H9 (cell line): ENCODE results near the gene CD9. TPM values are rescaled to one million over a fixed set of nuclear protein-coding genes. Genes with fewer than 3 reads are reported as not detected.

ENCODE experiments used
- DNase-seq: peaks from one replicate; pipeline ENCODE4 v3.0.0-alpha.2; 2017
- H2AFZ ChIP-seq: one replicate; pipeline ENCODE4 v1.6.1; 2013; ENCODE audit warnings: mild to moderate bottlenecking, low read length, control low read depth, moderate library complexity
- H2AK5ac ChIP-seq: 2 replicates; pipeline ENCODE4 v1.6.1; 2013; ENCODE audit warnings: low read length, control low read depth, mixed read lengths; ENCODE audit not compliant: insufficient read length
- H2BK120ac ChIP-seq: one replicate; pipeline ENCODE4 v1.6.1; 2013; ENCODE audit warnings: low read depth, mild to moderate bottlenecking, low read length, control low read depth, inconsistent platforms; ENCODE audit not compliant: poor library complexity, severe bottlenecking
- H2BK12ac ChIP-seq: 2 replicates; pipeline ENCODE4 v1.6.1; 2013; ENCODE audit warnings: low read length, control low read depth, mixed read lengths, low read depth; ENCODE audit not compliant: insufficient read length
- H2BK15ac ChIP-seq: 2 replicates; pipeline ENCODE4 v1.6.1; 2013; ENCODE audit warnings: low read depth, low read length, control low read depth
- H2BK20ac ChIP-seq: one replicate; pipeline ENCODE4 v1.6.1; 2013; ENCODE audit warnings: low read depth, mild to moderate bottlenecking, low read length, control low read depth, inconsistent platforms; ENCODE audit not compliant: poor library complexity, severe bottlenecking
- H2BK5ac ChIP-seq: 2 replicates; pipeline ENCODE4 v1.6.1; 2013; ENCODE audit warnings: low read length, control low read depth, mixed read lengths; ENCODE audit not compliant: insufficient read length
- H3K14ac ChIP-seq: 2 replicates; pipeline ENCODE4 v1.6.1; 2013; ENCODE audit warnings: low read length, control low read depth; ENCODE audit not compliant: insufficient read depth
- H3K18ac ChIP-seq: 2 replicates; pipeline ENCODE4 v1.6.1; 2013; ENCODE audit warnings: low read depth, mild to moderate bottlenecking, mixed read lengths, low read length, control low read depth; ENCODE audit not compliant: insufficient read length
- H3K23ac ChIP-seq: 2 replicates; pipeline ENCODE4 v1.6.1; 2013; ENCODE audit warnings: low read length, control low read depth, mixed read lengths, low read depth; ENCODE audit not compliant: insufficient read length
- H3K23me2 ChIP-seq: 2 replicates; pipeline ENCODE4 v1.6.1; 2013; ENCODE audit warnings: low read depth, mild to moderate bottlenecking, mixed read lengths, low read length, control low read depth; ENCODE audit not compliant: insufficient read length, poor library complexity, severe bottlenecking
- H3K27ac ChIP-seq: 2 replicates; pipeline ENCODE4 v1.5.1; 2013; ENCODE audit warnings: low read length, control low read depth, mixed read lengths, low read depth; ENCODE audit not compliant: insufficient read length
- H3K27me3 ChIP-seq: 2 replicates; pipeline ENCODE4 v1.6.1; 2013; ENCODE audit warnings: low read length, control low read depth, inconsistent platforms; ENCODE audit not compliant: insufficient read depth
- H3K4ac ChIP-seq: 2 replicates; pipeline ENCODE4 v1.6.1; 2013; ENCODE audit warnings: low read depth, mild to moderate bottlenecking, control low read depth, inconsistent platforms, low read length, moderate library complexity
- H3K4me1 ChIP-seq: 2 replicates; pipeline ENCODE4 v1.6.1; 2013; ENCODE audit warnings: low read length, control low read depth, inconsistent platforms; ENCODE audit not compliant: insufficient read depth
- H3K4me2 ChIP-seq: 2 replicates; pipeline ENCODE4 v1.6.1; 2013; ENCODE audit warnings: low read length, control low read depth, mixed read lengths; ENCODE audit not compliant: insufficient read length, insufficient read depth
- H3K56ac ChIP-seq: 2 replicates; pipeline ENCODE4 v1.6.1; 2013; ENCODE audit warnings: low read depth, mild to moderate bottlenecking, mixed read lengths, low read length, control low read depth; ENCODE audit not compliant: insufficient read length
- H3K79me1 ChIP-seq: 2 replicates; pipeline ENCODE4 v1.6.1; 2013; ENCODE audit warnings: low read depth, mild to moderate bottlenecking, moderate library complexity, low read length, control low read depth, inconsistent platforms; ENCODE audit not compliant: insufficient read depth, poor library complexity, severe bottlenecking
- H3K79me2 ChIP-seq: 2 replicates; pipeline ENCODE4 v1.6.1; 2013; ENCODE audit warnings: low read length, control low read depth, inconsistent platforms; ENCODE audit not compliant: insufficient read depth
- H3K9ac ChIP-seq: 2 replicates; pipeline ENCODE4 v1.6.1; 2013; ENCODE audit warnings: low read length, control low read depth, mixed read lengths; ENCODE audit not compliant: insufficient read length; ENCODE audit errors: extremely low read depth
- H3K9me3 ChIP-seq: one replicate; pipeline ENCODE4 v1.6.1; 2013; ENCODE audit warnings: low read depth, low read length, inconsistent platforms; ENCODE audit not compliant: control insufficient read depth
- H3T11ph ChIP-seq: one replicate; pipeline ENCODE4 v1.6.1; 2013; ENCODE audit warnings: mild to moderate bottlenecking, low read length, control low read depth, inconsistent platforms
- H4K20me1 ChIP-seq: one replicate; pipeline ENCODE4 v1.6.1; 2013; ENCODE audit not compliant: control insufficient read depth, insufficient read length, insufficient read depth
- H4K5ac ChIP-seq: 2 replicates; pipeline ENCODE4 v1.6.1; 2013; ENCODE audit warnings: low read depth, mild to moderate bottlenecking, mixed read lengths, low read length, control low read depth; ENCODE audit not compliant: insufficient read length
- H4K8ac ChIP-seq: replicated peaks from 2 replicates; pipeline ENCODE4 v1.6.1; 2013; ENCODE audit warnings: low read length, control low read depth, mixed read lengths, low read depth; ENCODE audit not compliant: insufficient read length
- H4K91ac ChIP-seq: 2 replicates; pipeline ENCODE4 v1.6.1; 2013; ENCODE audit warnings: low read depth, mild to moderate bottlenecking, moderate library complexity, mixed read lengths, low read length, control low read depth; ENCODE audit not compliant: insufficient read length
- H3K27ac Mint-ChIP-seq, 3 experiments: 2 replicates in 2 of 3; 3 replicates in 1 of 3; pipeline ENCODE4 v1.8.0; 2020 to 2021; ENCODE audit warnings: mixed read lengths in 3 of 3, mild to moderate bottlenecking in 1 of 3, moderate library complexity in 1 of 3
- H3K27me3 Mint-ChIP-seq: 2 replicates; pipeline ENCODE4 v1.8.0; 2021; ENCODE audit warnings: low read depth, mild to moderate bottlenecking, moderate library complexity, mixed read lengths
- H3K36me3 Mint-ChIP-seq, 3 experiments: 2 replicates in 2 of 3; 3 replicates in 1 of 3; pipeline ENCODE4 v1.8.0; 2020 to 2021; ENCODE audit warnings: low read depth in 3 of 3, mixed read lengths in 3 of 3; ENCODE audit not compliant: insufficient read depth in 1 of 3
- H3K4me1 Mint-ChIP-seq, 2 experiments: 2 replicates each; pipeline ENCODE4 v1.8.0; 2020; ENCODE audit warnings: mixed read lengths in 2 of 2
- H3K4me3 Mint-ChIP-seq, 2 experiments: 2 replicates in 1 of 2; 3 replicates in 1 of 2; pipeline ENCODE4 v1.8.0; 2020 to 2021; ENCODE audit warnings: mild to moderate bottlenecking in 2 of 2, mixed read lengths in 2 of 2, moderate library complexity in 1 of 2
- H3K9me3 Mint-ChIP-seq, 2 experiments: 2 replicates in 1 of 2; 3 replicates in 1 of 2; pipeline ENCODE4 v1.8.0; 2020; ENCODE audit warnings: mild to moderate bottlenecking in 2 of 2, mixed read lengths in 2 of 2, moderate library complexity in 1 of 2
- CTCF ChIP-seq: fragments of 200-600 bp; sonication (generic); conservative IDR thresholded peaks from 3 replicates; pipeline ENCODE4 v1.8.0; 2021; ENCODE audit warnings: antibody characterized with exemption, mild to moderate bottlenecking
- WGBS: extraction: QIAGEN DNeasy Blood & Tissue Kit; methylation state at CpG from one replicate; pipeline ENCODE4 v1.1.7; 2013; ENCODE audit warnings: missing lambda C conversion rate, low lambda C conversion rate, mixed read lengths; ENCODE audit not compliant: insufficient read length; ENCODE audit errors: extremely low coverage; 5-methylcytosine and 5-hydroxymethylcytosine counted together
- total RNA-seq: library from RNA; stranded (reverse); gene quantifications from 2 replicates; pipeline ENCODE4 v1.2.1, GENCODE V29; 2021

Gene CD9
- total RNA-seq, 1 experiment from 2014 or later: 132 TPM

- no peak overlapping the region for H3K4ac ChIP-seq
- Mint-ChIP-seq H3K27me3 (no peaks in the 10 kb centered on the region), H3K36me3 (peaks cover 31 to 82% (median 55%) of the 10 kb centered on the region in 3 experiments), H3K4me1 (peaks cover 19 to 20% of the 10 kb centered on the region in 2 experiments), H3K4me3 (peak overlapping the region in 1 of 2 experiments; percentile 10; a peak in 1 of 5 replicates), H3K9me3 (no peaks in the 10 kb centered on the region), H3K27ac (peak overlapping the region; percentile 74 to 96 (median 79))
- H2AK5ac ChIP-seq: no peak overlapping the region
- no peak for TF ChIP-seq CTCF
- no peaks in the 10 kb centered on the region for H3K4me1 ChIP-seq
- no peak overlapping the region for H4K5ac ChIP-seq
- no peak overlapping the region for H3K9ac ChIP-seq
- H4K20me1 ChIP-seq: no peaks in the 10 kb centered on the region
- H3K56ac ChIP-seq: no peak overlapping the region
- H2AFZ ChIP-seq: no peak overlapping the region
- no peaks in the 10 kb centered on the region for H3K27me3 ChIP-seq
- H2BK15ac ChIP-seq: no peak overlapping the region
- H4K8ac ChIP-seq: no peak overlapping the region
- no peak overlapping the region for H3K18ac ChIP-seq
- H3K4me2 ChIP-seq: no peak overlapping the region
- no peak for DNase-seq
- H3K79me2 ChIP-seq: no peaks in the 10 kb centered on the region; the same call in 1 of the 2 replicates
- H3K27ac ChIP-seq: no peak overlapping the region
- H2BK5ac ChIP-seq: no peak overlapping the region
- H3K23me2 ChIP-seq: no peaks in the 10 kb centered on the region
- H2BK12ac ChIP-seq: no peak overlapping the region
- no peak overlapping the region for H3K23ac ChIP-seq
- no peak overlapping the region for H4K91ac ChIP-seq
- no peaks in the 10 kb centered on the region for H3K9me3 ChIP-seq
- H2BK120ac ChIP-seq: no peak overlapping the region
- H3K79me1 ChIP-seq: no peaks in the 10 kb centered on the region
- no peak overlapping the region for H3K14ac ChIP-seq
- H3T11ph ChIP-seq: no peak overlapping the region
- H2BK20ac ChIP-seq: no peak overlapping the region
- no CpG with 5 or more reads among the region's 16 CpGs for WGBS
Measured at GRCh38 chr12:6230321-6231110, 30.3 kb downstream of the CD9 start.
